Heart right ventricle (tissue), 16 donors: ENCODE data around the gene ETV3L. TPM values are rescaled to one million over a fixed set of nuclear protein-coding genes. Genes with fewer than 3 reads are reported as not detected.

ENCODE experiments used
- ATAC-seq, 8 donors: fragments of 200-7000 bp; cut with Tn5 transposase; one replicate each; pipeline ENCODE4 v1.9.1; 2020; ENCODE audit warnings: mild to moderate bottlenecking in 8 of 8, moderate library complexity in 8 of 8, moderate number of reproducible peaks in 1 of 8
- DNase-seq, 2 donors: peaks; one replicate each; pipeline ENCODE4 v3.0.0-alpha.2; 2020
- H3K27ac ChIP-seq, 10 donors: fragments of 200-600 bp; sonication (generic) in 2 of 10; one replicate each; pipeline versions ENCODE4 v1.5.0 to v1.8.0; 2020 to 2022; ENCODE audit warnings: mild to moderate bottlenecking in 3 of 10
- H3K27me3 ChIP-seq, 7 donors: fragments of 200-600 bp; one replicate each; pipeline ENCODE4 v1.8.0; 2021 to 2022; ENCODE audit warnings: mild to moderate bottlenecking in 2 of 7
- H3K36me3 ChIP-seq, 9 donors: fragments of 200-600 bp; sonication (generic) in 1 of 9; one replicate each; pipeline versions ENCODE4 v1.5.0 to v1.8.0; 2020 to 2022; ENCODE audit warnings: mild to moderate bottlenecking in 2 of 9
- H3K4me1 ChIP-seq, 9 donors: fragments of 200-600 bp; sonication (generic) in 1 of 9; one replicate each; pipeline versions ENCODE4 v1.5.0 to v1.8.0; 2020 to 2022; ENCODE audit warnings: mild to moderate bottlenecking in 4 of 9
- H3K4me3 ChIP-seq, 10 donors: fragments of 200-600 bp; sonication (generic) in 2 of 10; one replicate each; pipeline versions ENCODE4 v1.5.0 to v1.8.0; 2020 to 2022; ENCODE audit warnings: mild to moderate bottlenecking in 7 of 10, moderate library complexity in 2 of 10
- H3K9me3 ChIP-seq, 11 donors: fragments of 200-600 bp in 10 of 11; sonication (generic) in 2 of 11; one replicate each; pipeline versions ENCODE4 v1.5.0 to v1.8.0; 2013 to 2022; ENCODE audit warnings: mild to moderate bottlenecking in 2 of 11, control low read depth in 1 of 11, moderate library complexity in 1 of 11
- WGBS, 2 donors: extraction: QIAGEN DNeasy Blood & Tissue Kit; methylation state at CpG; one replicate each; pipeline ENCODE4 v1.1.7; 2013; ENCODE audit warnings: inconsistent platforms in 1 of 2; 5-methylcytosine and 5-hydroxymethylcytosine counted together
- intact Hi-C, 10 donors: fragments of 100-400 bp; cut with DNase I; formaldehyde crosslinking; loops; one replicate each; pipeline versions ENCODE4 v1.11.1 to v1.14.2; 2022
- polyA plus RNA-seq, 2 donors: library from polyadenylated mRNA; stranded (reverse); fragments of 200-250 nt; gene quantifications; one replicate each; pipeline ENCODE4 v1.2.3, GENCODE V29; 2013
- total RNA-seq, 10 donors: library from RNA; stranded (reverse); fragmentation: NEBNext Ultra II Directional in 3 of 10; extraction: Animal tissue kit (Norgen Biotek cat#: 25700) in 3 of 10; gene quantifications; one replicate each; pipeline versions ENCODE4 v1.2.1 to v1.2.4, GENCODE V29; 2021 to 2023
- TF ChIP-seq, protein P1 (sequence below), 9 donors: fragments of 200-600 bp; sonication (generic) in 2 of 9; IDR thresholded peaks; one replicate each; pipeline versions ENCODE4 v1.5.0 to v1.8.0; 2021 to 2022; ENCODE audit warnings: antibody characterized with exemption in 9 of 9, mild to moderate bottlenecking in 5 of 9, moderate library complexity in 1 of 9
- donor health status: Arrhythmogenic right ventricular cardiomyopathy.
- donor health status: ischemic (EF 13 %, LVEDD 7.1; RV severe dilation, severe dysfunction).
- donor health status: healthy with polysubstance abuse.
- donor health status: DM: no; HTN: yes; CAD: no.
- donor health status: DM: no; HTN: no; CAD: no.
- donor health status: ischemic (EF 25% LVEDD 6.9; RV normal size, moderate dysfunction).
- donor health status: ischemic (EF 25% LVEDD 5.7; RV mildly dilated, moderate dysfunction).
- donor health status: healthy.
- donor health status: DM: yes; HTN: yes; CAD: no.
- donor health status: Ischemic cardiomyopathy.
- donor health status: ischemic (EF 35%, LVEDD 5.7; RV mildly dilated, moderate dysfunction).
- donor health status: nonischemic (EF 11% LVEDD 7.7; RV severe dilation, severe dysfunction).
- donor health status: DM: yes; HTN: yes; CAD: no.
- donor health status: PGD.
- donor health status: ischemic (EF 29% LVEDD 5.4; RV normal size, mild dysfunction).
- donor health status: nonischemic (EF 23%, LVEDD 6.1; RV moderate dilation, normal function).

Gene ETV3L
- total and polyA plus RNA-seq, 12 donors: not detected

DNA sequence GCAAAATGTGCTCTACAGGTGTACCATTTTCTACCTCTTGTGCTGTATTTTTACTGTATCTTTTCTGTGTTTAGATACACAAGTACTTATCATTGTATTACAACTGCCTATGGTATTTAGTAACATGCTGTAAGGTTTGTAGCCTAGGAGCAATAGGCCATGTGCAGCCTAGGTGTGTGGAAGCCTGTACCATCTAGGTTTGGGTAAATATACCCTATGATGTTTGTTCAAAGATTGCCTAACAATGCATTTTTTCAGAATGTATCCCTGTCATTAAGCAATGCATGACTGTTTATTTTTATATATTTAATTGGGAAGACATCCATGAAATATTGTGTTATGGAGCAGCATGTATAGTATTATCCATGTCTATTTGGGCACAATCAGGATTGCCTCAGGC is 11.0 kb downstream of the ETV3L start:
- no peaks in the 10 kb centered on the region for H3K27me3 ChIP-seq
- intact Hi-C loops: no loop called here
- no peak for ATAC-seq
- TF ChIP-seq, protein P1, sequence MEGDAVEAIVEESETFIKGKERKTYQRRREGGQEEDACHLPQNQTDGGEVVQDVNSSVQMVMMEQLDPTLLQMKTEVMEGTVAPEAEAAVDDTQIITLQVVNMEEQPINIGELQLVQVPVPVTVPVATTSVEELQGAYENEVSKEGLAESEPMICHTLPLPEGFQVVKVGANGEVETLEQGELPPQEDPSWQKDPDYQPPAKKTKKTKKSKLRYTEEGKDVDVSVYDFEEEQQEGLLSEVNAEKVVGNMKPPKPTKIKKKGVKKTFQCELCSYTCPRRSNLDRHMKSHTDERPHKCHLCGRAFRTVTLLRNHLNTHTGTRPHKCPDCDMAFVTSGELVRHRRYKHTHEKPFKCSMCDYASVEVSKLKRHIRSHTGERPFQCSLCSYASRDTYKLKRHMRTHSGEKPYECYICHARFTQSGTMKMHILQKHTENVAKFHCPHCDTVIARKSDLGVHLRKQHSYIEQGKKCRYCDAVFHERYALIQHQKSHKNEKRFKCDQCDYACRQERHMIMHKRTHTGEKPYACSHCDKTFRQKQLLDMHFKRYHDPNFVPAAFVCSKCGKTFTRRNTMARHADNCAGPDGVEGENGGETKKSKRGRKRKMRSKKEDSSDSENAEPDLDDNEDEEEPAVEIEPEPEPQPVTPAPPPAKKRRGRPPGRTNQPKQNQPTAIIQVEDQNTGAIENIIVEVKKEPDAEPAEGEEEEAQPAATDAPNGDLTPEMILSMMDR (IDR thresholded peaks at IDR 0.05): no peak
- no peak overlapping the region for H3K4me3 ChIP-seq
- H3K9me3 ChIP-seq: no peaks in the 10 kb centered on the region
- H3K27ac ChIP-seq: no peak overlapping the region
- H3K4me1 ChIP-seq: peaks cover 0 to 19% (median 7%) of the 10 kb centered on the region in 9 donors
- DNase-seq: no peak
- H3K36me3 ChIP-seq: no peaks in the 10 kb centered on the region

DNA sequence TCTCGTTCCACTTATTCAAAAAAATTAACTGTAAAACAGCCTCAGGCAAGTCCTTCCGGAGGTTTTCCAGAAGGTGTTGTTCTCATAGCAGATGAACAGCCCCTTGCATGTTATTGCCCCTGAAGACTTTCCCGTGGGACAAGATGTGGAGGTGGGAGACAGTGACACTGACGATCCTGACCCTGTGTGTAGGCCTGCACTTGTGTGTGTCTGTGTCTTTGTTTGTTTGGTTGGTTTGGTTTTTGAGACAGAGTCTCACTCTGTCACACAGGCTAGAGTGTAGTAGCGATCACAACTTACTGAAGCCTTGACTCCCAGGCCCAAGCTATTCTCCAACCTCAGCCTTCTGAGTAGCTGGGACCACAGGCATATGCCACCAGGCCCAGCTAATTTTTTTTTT is 12.6 kb downstream of the ETV3L start:
- TF ChIP-seq, protein P1 (IDR thresholded peaks at IDR 0.05): no peak
- WGBS, 2 donors: 88 to 92% methylated on average over 5 of the region's 5 CpGs
- ATAC-seq: no peak
- intact Hi-C loops: no loop called here
- Histone ChIP-seq H3K4me1 (peaks cover 0 to 13% (median 0%) of the 10 kb centered on the region in 9 donors), H3K9me3 (no peaks in the 10 kb centered on the region), H3K36me3 (no peaks in the 10 kb centered on the region), H3K27me3 (no peaks in the 10 kb centered on the region), H3K27ac (no peak overlapping the region), H3K4me3 (no peak overlapping the region)
- DNase-seq: no peak

DNA sequence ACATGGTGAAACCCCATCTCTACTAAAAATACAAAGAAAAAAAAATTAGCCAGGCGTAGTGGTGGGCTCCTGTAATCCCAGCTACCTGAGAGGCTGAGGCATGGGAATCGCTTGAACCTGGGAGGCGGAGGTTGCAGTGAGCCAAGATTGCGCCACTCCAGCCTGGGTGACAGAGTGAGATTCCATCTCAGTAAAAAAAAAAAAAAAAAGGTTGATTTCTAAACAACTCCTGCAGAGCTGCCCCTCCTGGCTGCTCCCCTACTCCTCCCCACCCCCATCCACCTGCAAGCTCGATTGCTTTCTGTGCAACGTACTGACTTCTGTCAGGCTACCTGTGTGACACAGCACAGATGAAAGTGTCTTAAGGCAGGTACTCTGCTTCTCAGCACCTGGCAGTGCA is 13.3 kb downstream of the ETV3L start:
- intact Hi-C loops: no loop called here
- ATAC-seq (no peak), DNase-seq (no peak)
- Histone ChIP-seq H3K36me3 (no peaks in the 10 kb centered on the region), H3K9me3 (no peaks in the 10 kb centered on the region), H3K27me3 (no peaks in the 10 kb centered on the region), H3K4me3 (no peak overlapping the region), H3K27ac (no peak overlapping the region), H3K4me1 (peaks cover 0 to 13% (median 0%) of the 10 kb centered on the region in 9 donors)
- WGBS, 2 donors: 83 to 85% methylated on average over 6 of the region's 6 CpGs
- TF ChIP-seq, protein P1 (IDR thresholded peaks at IDR 0.05): no peak

DNA sequence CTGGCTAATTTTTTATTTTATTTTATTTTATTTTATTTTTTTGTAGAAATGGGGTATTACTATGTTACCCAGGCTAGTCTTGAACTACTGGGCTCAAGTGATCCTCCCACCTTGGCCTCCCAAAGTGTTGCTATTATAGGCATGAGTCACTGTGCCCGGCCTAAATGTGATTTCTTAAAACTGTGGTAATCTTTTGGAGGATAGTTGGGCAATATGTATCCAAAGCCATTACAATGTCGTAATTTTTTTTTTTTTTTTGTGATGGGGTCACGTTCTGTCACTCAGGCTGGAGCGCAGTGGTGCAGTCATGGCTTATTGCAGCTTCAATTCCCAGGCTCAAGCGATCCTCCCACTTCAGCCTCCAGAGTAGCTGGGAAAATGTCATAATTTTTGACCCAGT is 14.2 kb downstream of the ETV3L start:
- intact Hi-C loops: no loop called here
- H3K9me3 ChIP-seq: no peaks in the 10 kb centered on the region

More for the DNA sequence above, 14.2 kb downstream of the ETV3L start:
- DNase-seq (no peak), ATAC-seq (no peak)
- no peaks in the 10 kb centered on the region for H3K27me3 ChIP-seq
- H3K4me3 ChIP-seq: no peak overlapping the region
- TF ChIP-seq, protein P1 (IDR thresholded peaks at IDR 0.05): no peak
- peaks cover 0 to 6% (median 0%) of the 10 kb centered on the region in 9 donors for H3K4me1 ChIP-seq
- no peaks in the 10 kb centered on the region for H3K36me3 ChIP-seq
- H3K27ac ChIP-seq: no peak overlapping the region
- 84 to 86% methylated on average over 5 of the region's 5 CpGs for WGBS, 2 donors
